Spleen (tissue), 7 donors: ENCODE data around the gene UPK3A.

Source experiments
- CTCF ChIP-seq, 11 experiments: fragments of 200-600 bp in 7 of 11; fragments of 450-650 bp in 4 of 11; sonication (generic) in 4 of 11; IDR thresholded peaks in 8 of 11; conservative IDR thresholded peaks in 3 of 11; 1 replicate in 7 of 11; 2 replicates in 4 of 11; pipeline versions ENCODE4 v1.4.0 to v1.8.0; 2016 to 2021; ENCODE audit warnings: antibody characterized with exemption in 11 of 11, inconsistent platforms in 4 of 11, mild to moderate bottlenecking in 1 of 11
- POLR2A ChIP-seq, 3 donors: fragments of 450-650 bp; IDR thresholded peaks; one replicate each; pipeline ENCODE4 v1.5.1; 2017; ENCODE audit warnings: antibody characterized with exemption in 3 of 3, mild to moderate bottlenecking in 1 of 3
- donor health status: DM: no; HTN: no; CAD: no; lungs with moderate emphysema.
- donor health status: DM: no; HTN: no; CAD: no.
- donor health status: DM: no; HTN: no; CAD: no.

GRCh38 chr22:45276507-45277105 lies 8.1 kb upstream of the UPK3A start:
- TF ChIP-seq CTCF (IDR thresholded peaks at IDR 0.05 in 8 of 11, conservative IDR thresholded peaks at IDR 0.05 in 3 of 11): no peak
- no peak for TF ChIP-seq POLR2A (IDR thresholded peaks at IDR 0.05)
